DND-41 (cell line): ENCODE data around the gene KSR2.

Experiments used
- ATAC-seq: fragments of 200-7000 bp; cut with Tn5 transposase; 3 replicates; pipeline ENCODE4 v1.9.1; 2021; ENCODE audit warnings: low read depth; ENCODE audit not compliant: insufficient read depth
- DNase-seq: peaks from one replicate; pipeline ENCODE4 v3.0.0-alpha.2; 2020
- H2AFZ ChIP-seq: 2 replicates; pipeline ENCODE4 v1.6.0; 2012; ENCODE audit warnings: low read depth, low read length
- H3K27ac ChIP-seq: 2 replicates; pipeline ENCODE4 v1.5.1; 2012; ENCODE audit warnings: low read length, inconsistent platforms
- H3K27me3 ChIP-seq: fragments of 200-600 bp; sonication (generic); 2 replicates; pipeline ENCODE4 v1.6.0; 2012; ENCODE audit warnings: low read length, mild to moderate bottlenecking, inconsistent platforms; ENCODE audit not compliant: insufficient read depth, poor library complexity
- H3K36me3 ChIP-seq: 2 replicates; pipeline ENCODE4 v1.5.1; 2012; ENCODE audit warnings: low read length, inconsistent platforms; ENCODE audit not compliant: insufficient read depth
- H3K4me1 ChIP-seq: 2 replicates; pipeline ENCODE4 v1.5.1; 2012; ENCODE audit warnings: mild to moderate bottlenecking, low read length; ENCODE audit not compliant: insufficient read depth
- H3K4me2 ChIP-seq: 2 replicates; pipeline ENCODE4 v1.6.0; 2012; ENCODE audit warnings: mild to moderate bottlenecking, moderate library complexity, low read length, inconsistent platforms; ENCODE audit not compliant: insufficient read depth
- H3K4me3 ChIP-seq, 2 experiments: fragments of 200-600 bp in 1 of 2; shearing (Covaris generic) in 1 of 2; 2 replicates each; pipeline ENCODE4 v1.5.1; 2012 to 2016; ENCODE audit warnings: inconsistent platforms in 2 of 2, low read length in 2 of 2, mild to moderate bottlenecking in 2 of 2, low read depth in 1 of 2, moderate library complexity in 1 of 2
- H3K79me2 ChIP-seq: 2 replicates; pipeline ENCODE4 v1.6.0; 2012; ENCODE audit warnings: low read length, inconsistent platforms; ENCODE audit not compliant: insufficient read depth
- H3K9ac ChIP-seq: 2 replicates; pipeline ENCODE4 v1.6.0; 2012; ENCODE audit warnings: low read depth, mild to moderate bottlenecking, inconsistent platforms, low read length, moderate library complexity
- H3K9me3 ChIP-seq: 2 replicates; pipeline ENCODE4 v1.5.1; 2012; ENCODE audit warnings: low read length, moderate library complexity, mild to moderate bottlenecking, inconsistent platforms; ENCODE audit not compliant: insufficient read depth, severe bottlenecking
- H4K20me1 ChIP-seq: 2 replicates; pipeline ENCODE4 v1.6.0; 2012; ENCODE audit warnings: low read length; ENCODE audit not compliant: insufficient read depth
- EZH2 ChIP-seq: IDR thresholded peaks from 3 replicates; pipeline ENCODE4 v1.6.1; 2012; ENCODE audit warnings: borderline replicate concordance, low read depth, mild to moderate bottlenecking, moderate library complexity, low read length, inconsistent platforms; ENCODE audit not compliant: severe bottlenecking
- TF ChIP-seq, protein P1 (sequence below): IDR thresholded peaks from 2 replicates; pipeline ENCODE4 v1.5.1; 2012; ENCODE audit warnings: borderline replicate concordance, low read length, moderate library complexity, mild to moderate bottlenecking; ENCODE audit not compliant: poor library complexity, severe bottlenecking; ENCODE audit errors: extremely low read depth

Gene KSR2

DNA sequence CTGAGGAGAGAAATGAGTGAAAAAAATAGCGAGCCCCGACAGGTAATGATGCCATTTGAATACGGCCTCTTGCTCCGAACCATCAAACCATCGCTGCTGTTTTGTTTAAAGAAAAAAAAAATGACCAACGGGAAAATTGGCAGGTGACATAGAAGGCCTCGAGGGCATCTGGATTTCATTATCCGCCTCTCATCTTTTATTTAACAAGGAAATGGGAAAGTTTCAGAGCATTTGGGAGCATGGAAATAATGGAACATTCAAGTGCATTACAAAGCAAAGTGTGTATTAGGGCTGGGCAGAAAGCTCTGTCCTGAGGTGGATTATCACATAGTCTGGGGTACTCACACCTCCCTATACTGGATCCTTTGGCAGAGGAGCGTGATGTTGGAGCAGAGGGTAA is 258.7 kb downstream of the KSR2 start:
- no peak overlapping the region for H3K9ac ChIP-seq
- no peak for ATAC-seq
- no peak overlapping the region for H3K4me2 ChIP-seq
- H3K4me1 ChIP-seq, result no peaks in the 10 kb centered on the region
- no peak overlapping the region for H3K27ac ChIP-seq
- H4K20me1 ChIP-seq, result no peaks in the 10 kb centered on the region
- H3K9me3 ChIP-seq, result no peaks in the 10 kb centered on the region
- H3K27me3 ChIP-seq, result peaks cover 8% of the 10 kb centered on the region
- no peaks in the 10 kb centered on the region for H3K36me3 ChIP-seq
- H3K4me3 ChIP-seq, result no peak overlapping the region
- H3K79me2 ChIP-seq, result no peaks in the 10 kb centered on the region
- no peak overlapping the region for H2AFZ ChIP-seq
- no peak for DNase-seq
- no peak for TF ChIP-seq EZH2
- TF ChIP-seq, protein P1, sequence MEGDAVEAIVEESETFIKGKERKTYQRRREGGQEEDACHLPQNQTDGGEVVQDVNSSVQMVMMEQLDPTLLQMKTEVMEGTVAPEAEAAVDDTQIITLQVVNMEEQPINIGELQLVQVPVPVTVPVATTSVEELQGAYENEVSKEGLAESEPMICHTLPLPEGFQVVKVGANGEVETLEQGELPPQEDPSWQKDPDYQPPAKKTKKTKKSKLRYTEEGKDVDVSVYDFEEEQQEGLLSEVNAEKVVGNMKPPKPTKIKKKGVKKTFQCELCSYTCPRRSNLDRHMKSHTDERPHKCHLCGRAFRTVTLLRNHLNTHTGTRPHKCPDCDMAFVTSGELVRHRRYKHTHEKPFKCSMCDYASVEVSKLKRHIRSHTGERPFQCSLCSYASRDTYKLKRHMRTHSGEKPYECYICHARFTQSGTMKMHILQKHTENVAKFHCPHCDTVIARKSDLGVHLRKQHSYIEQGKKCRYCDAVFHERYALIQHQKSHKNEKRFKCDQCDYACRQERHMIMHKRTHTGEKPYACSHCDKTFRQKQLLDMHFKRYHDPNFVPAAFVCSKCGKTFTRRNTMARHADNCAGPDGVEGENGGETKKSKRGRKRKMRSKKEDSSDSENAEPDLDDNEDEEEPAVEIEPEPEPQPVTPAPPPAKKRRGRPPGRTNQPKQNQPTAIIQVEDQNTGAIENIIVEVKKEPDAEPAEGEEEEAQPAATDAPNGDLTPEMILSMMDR, result no peak

DNA sequence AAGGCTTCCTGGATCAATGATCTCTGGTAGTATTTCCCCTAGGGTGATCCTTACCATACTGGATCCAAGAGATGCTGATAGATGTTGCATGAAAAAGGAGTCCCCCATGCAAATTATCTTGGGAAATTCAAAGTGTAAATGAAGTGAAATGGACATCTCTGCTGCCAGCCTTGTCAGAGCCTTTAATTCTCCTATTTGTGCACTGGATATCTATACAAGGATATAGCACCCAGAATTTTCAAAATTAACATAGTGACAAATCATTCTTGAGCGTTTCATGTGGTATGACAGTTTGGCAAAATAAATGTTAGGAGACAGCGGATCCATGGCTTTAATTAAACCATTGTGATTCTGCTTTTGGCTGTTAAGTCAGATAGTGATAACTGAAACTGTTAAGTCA is 260.9 kb downstream of the KSR2 start:
- TF ChIP-seq, protein P1, result no peak
- no peak for TF ChIP-seq EZH2
- H3K79me2 ChIP-seq, result no peaks in the 10 kb centered on the region
- no peak overlapping the region for H3K4me3 ChIP-seq
- H3K4me2 ChIP-seq, result no peak overlapping the region
- DNase-seq, result no peak
- no peak overlapping the region for H3K27ac ChIP-seq
- no peak overlapping the region for H3K9ac ChIP-seq
- H3K9me3 ChIP-seq, result no peaks in the 10 kb centered on the region
- no peaks in the 10 kb centered on the region for H4K20me1 ChIP-seq
- H3K27me3 ChIP-seq, result peaks cover 8% of the 10 kb centered on the region
- H3K4me1 ChIP-seq, result no peaks in the 10 kb centered on the region
- no peaks in the 10 kb centered on the region for H3K36me3 ChIP-seq
- no peak for ATAC-seq
- no peak overlapping the region for H2AFZ ChIP-seq

DNA sequence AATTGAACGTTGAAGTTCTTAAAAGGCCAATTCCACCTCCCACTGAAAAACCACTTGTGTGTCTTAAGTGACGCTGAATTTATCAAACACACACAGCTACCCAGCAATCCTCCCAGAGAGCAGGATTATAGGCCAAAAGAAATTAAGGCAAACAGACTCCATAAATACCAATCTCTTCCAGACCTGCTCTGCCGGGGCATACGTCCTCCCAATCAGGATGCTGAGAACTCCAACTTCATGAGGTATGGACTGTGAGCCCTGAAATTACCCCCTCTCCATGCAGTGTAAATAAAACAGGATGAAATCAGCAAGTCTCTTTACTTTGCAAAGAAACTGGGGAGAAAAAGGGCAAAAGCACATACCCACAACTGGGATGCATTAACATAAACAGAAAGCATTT is 265.2 kb downstream of the KSR2 start:
- TF ChIP-seq EZH2, result no peak
- TF ChIP-seq, protein P1, result no peak
- H3K4me2 ChIP-seq, result no peak overlapping the region
- no peaks in the 10 kb centered on the region for H4K20me1 ChIP-seq
- no peak overlapping the region for H3K9ac ChIP-seq
- H3K36me3 ChIP-seq, result no peaks in the 10 kb centered on the region
- no peak overlapping the region for H2AFZ ChIP-seq
- H3K4me1 ChIP-seq, result no peaks in the 10 kb centered on the region
- no peaks in the 10 kb centered on the region for H3K9me3 ChIP-seq
- no peak for ATAC-seq
- H3K27ac ChIP-seq, result no peak overlapping the region
- H3K27me3 ChIP-seq, result no peaks in the 10 kb centered on the region
- no peaks in the 10 kb centered on the region for H3K79me2 ChIP-seq
- DNase-seq, result no peak
- H3K4me3 ChIP-seq, result no peak overlapping the region

DNA sequence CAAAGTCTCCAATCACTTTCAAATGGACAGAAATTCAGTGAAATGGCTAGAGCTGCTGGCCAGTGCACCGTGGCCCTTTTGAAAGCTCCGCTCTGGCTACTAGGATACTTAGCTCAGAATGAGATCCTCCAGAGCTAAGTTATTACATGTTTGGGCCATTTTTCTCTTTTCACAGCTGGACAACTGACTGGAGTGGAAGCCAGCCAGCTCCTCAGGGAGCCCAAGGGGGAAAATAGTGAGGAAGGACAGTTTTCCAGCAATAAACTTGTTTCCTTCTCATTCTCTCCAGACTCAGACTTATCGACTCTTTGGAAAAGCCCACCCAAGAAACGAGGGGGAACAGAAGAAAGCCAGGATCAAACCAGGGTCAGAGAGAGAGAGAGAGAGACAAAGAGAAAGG is 266.0 kb downstream of the KSR2 start:
- Histone ChIP-seq H3K27me3 (no peaks in the 10 kb centered on the region), H3K27ac (no peak overlapping the region), H3K4me1 (no peaks in the 10 kb centered on the region), H2AFZ (no peak overlapping the region), H3K9ac (no peak overlapping the region), H3K79me2 (no peaks in the 10 kb centered on the region), H3K36me3 (no peaks in the 10 kb centered on the region), H4K20me1 (no peaks in the 10 kb centered on the region), H3K4me2 (no peak overlapping the region), H3K9me3 (no peaks in the 10 kb centered on the region), H3K4me3 (no peak overlapping the region)
- ATAC-seq (no peak), DNase-seq (no peak)
- TF ChIP-seq EZH2, result no peak
- TF ChIP-seq, protein P1, result no peak
